Activated naive CD4-positive, alpha-beta T cell (primary cell): ENCODE results near the gene GINS1.
"Not testable (repeated sequence)": the region's sequence is repeated elsewhere in the genome, so short reads cannot be mapped to it uniquely, and the experiment has no call there.

ENCODE experiments used
- DNase-seq, 4 experiments: peaks; one replicate each; lab custom pipeline; 2025; lab: John Stamatoyannopoulos, UW

The GINS1 gene

GRCh38 chr20:25389858-25390537 is 17.5 kb upstream of the GINS1 start:
- peak in 1 of 4 experiments; percentile 16 for DNase-seq

- DNase-seq, result peak; percentile 82 to 93 (median 86)
Measured at GRCh38 chr20:25390538-25391528, 16.6 kb upstream of the GINS1 start, which contains the start of gene ABHD12. ABHD12 (minus strand) TSS chr20:25390835; CDS start chr20:25390703, 132 bp downstream.

- DNase-seq, result no peak
Measured at GRCh38 chr20:25394276-25394675, 13.2 kb upstream of the GINS1 start.

- no peak for DNase-seq
Measured at GRCh38 chr20:25394996-25395395, 12.5 kb upstream of the GINS1 start.

- DNase-seq, result no peak
Measured at GRCh38 chr20:25397096-25397495, 10.4 kb upstream of the GINS1 start.

- DNase-seq, result no peak
Measured at GRCh38 chr20:25397821-25398220, 9.7 kb upstream of the GINS1 start.

GRCh38 chr20:25398376-25399036 is 9.0 kb upstream of the GINS1 start:
- no peak for DNase-seq

GRCh38 chr20:25399037-25399430 is 8.4 kb upstream of the GINS1 start:
- DNase-seq, result no peak

GRCh38 chr20:25400291-25400732 is 7.2 kb upstream of the GINS1 start:
- DNase-seq, result not testable (repeated sequence)

GRCh38 chr20:25402583-25402982 is 4.9 kb upstream of the GINS1 start:
- DNase-seq, result no peak

GRCh38 chr20:25408170-25408547 is 686 bp downstream of the GINS1 start:
- no peak for DNase-seq

- no peak for DNase-seq
Measured at GRCh38 chr20:25408890-25409289, 1.4 kb downstream of the GINS1 start.

- no peak for DNase-seq
Measured at GRCh38 chr20:25418776-25419175, 11.3 kb downstream of the GINS1 start.

GRCh38 chr20:25421102-25421501 is 13.6 kb downstream of the GINS1 start:
- DNase-seq, result no peak

- DNase-seq, result no peak
Measured at GRCh38 chr20:25422032-25422431, 14.6 kb downstream of the GINS1 start.

GRCh38 chr20:25424536-25424935 is 17.1 kb downstream of the GINS1 start:
- DNase-seq, result no peak

GRCh38 chr20:25437153-25437581 is 29.7 kb downstream of the GINS1 start:
- DNase-seq, result no peak

- DNase-seq, result no peak
Measured at GRCh38 chr20:25439328-25439727, 31.9 kb downstream of the GINS1 start.

- DNase-seq, result no peak
Measured at GRCh38 chr20:25444556-25444955, 37.1 kb downstream of the GINS1 start.

- DNase-seq, result no peak
Measured at GRCh38 chr20:25447671-25448070, 40.2 kb downstream of the GINS1 start.

- DNase-seq, result no peak
Measured at GRCh38 chr20:25452333-25452732, 44.9 kb downstream of the GINS1 start.
